ENCODE data around the gene ATXN2. TPM values are rescaled to one million over a fixed set of nuclear protein-coding genes. Genes with fewer than 3 reads are reported as not detected.

The ATXN2 gene
- total and polyA plus RNA-seq, 7 experiments from 2014 or later, result 23.9 to 71.9 (median 44.0) TPM

DNA sequence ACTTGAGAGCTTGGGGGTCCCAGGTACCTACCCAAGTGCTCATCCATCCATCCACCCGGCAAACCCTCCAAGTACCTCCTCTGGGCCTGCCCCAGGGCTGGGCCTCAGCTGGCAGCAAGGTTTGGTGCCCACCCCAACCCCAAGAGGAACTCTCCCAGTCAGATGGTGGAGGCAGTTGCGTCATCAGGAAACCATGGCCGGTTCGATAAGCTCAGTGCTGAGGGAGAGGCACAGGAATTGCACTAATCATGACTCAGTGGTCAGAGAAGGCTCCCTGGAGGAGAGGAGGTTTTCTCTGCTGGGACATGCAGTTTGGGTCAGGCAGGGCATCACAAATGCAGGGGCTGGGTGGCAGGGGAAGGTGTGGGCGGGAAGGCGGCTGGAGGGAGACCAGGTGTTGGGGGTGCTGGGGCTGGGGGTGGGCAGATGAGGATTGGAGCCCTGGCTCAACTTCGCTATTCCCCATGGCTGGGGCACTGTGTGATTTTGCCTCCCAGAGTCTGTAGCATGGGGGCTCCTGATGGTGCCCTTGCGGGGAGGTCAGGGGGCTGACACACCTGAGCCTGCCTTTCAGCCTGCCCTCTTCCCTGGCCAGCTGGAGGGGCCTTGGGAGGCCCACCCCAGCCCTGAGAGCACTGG lies 161.2 kb downstream of the ATXN2 start:
- Histone ChIP-seq H3K27me3 (ENCODE audit: control insufficient read depth in 2 of 2, insufficient read depth in 2 of 2, low read length in 2 of 2) (no peaks in the 10 kb centered on the region), H3K4me1 (ENCODE audit: control insufficient read depth in 2 of 2, insufficient read depth in 2 of 2, low read length in 2 of 2) (peaks cover 58 to 74% of the 10 kb centered on the region in 2 donors), H3K4me3 (ENCODE audit: low read length) (no peak overlapping the region), H3K36me3 (ENCODE audit: control insufficient read depth in 2 of 3, insufficient read depth in 3 of 3, low read length in 3 of 3) (peaks cover 0 to 20% (median 0%) of the 10 kb centered on the region in 3 experiments), H3K9me3 (ENCODE audit: control insufficient read depth in 2 of 3, low read length in 3 of 3) (no peaks in the 10 kb centered on the region), H3K27ac (ENCODE audit: low read depth, low read length) (peak overlapping the region; percentile 94)
- CTCF ChIA-PET, result interaction anchor here (0.6 to 1.8 kb wide), 8 partner anchors 9 to 51 kb away, joined by 3 to 9 read pairs (median 4); no protein-coding TSS in a partner anchor
- POLR2A ChIA-PET, result interaction anchor here (1.0 to 7.9 kb wide), 7 partner anchors 8 to 41 kb away, joined by 3 to 71 read pairs (median 5); no protein-coding TSS in a partner anchor
- peak overlapping the region; percentile 97 to 99 (median 99) for H3K27ac Mint-ChIP-seq
- DNase-seq (no peak), ATAC-seq (peak; percentile 15)
- peaks cover 68 to 98% (median 92%) of the 10 kb centered on the region in 7 donors for H3K4me1 Mint-ChIP-seq
- peak overlapping the region; percentile 23 to 87 (median 54) for H3K4me3 Mint-ChIP-seq
- peaks cover 0 to 2% (median 0%) of the 10 kb centered on the region in 11 donors for H3K9me3 Mint-ChIP-seq
- H3K27me3 Mint-ChIP-seq, result no peaks in the 10 kb centered on the region
- H3K36me3 Mint-ChIP-seq, result peaks cover 0 to 28% (median 0%) of the 10 kb centered on the region in 5 donors
- intact Hi-C loops (cut with micrococcal nuclease), result no loop called here

DNA sequence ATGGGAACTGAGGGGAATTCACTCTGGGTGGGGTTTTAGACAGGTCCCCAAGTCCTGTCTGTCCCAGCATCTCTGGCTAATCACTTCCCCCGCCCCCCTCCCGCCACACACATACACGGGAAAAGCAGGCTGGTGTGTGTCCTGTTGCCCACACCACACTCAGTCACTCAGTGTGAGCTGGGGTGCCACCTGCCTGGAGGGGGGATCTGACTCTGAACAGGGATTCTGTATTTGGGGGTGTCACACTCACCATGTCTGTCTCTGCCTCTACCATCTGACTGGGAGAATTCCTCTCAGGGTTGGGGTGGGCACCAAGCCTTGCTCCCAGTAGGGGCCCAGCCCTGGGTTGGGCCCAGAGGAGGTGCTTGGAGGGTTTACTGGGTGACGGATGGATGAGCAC lies 162.3 kb downstream of the ATXN2 start:
- H3K27me3 ChIP-seq (ENCODE audit: control insufficient read depth in 2 of 2, insufficient read depth in 2 of 2, low read length in 2 of 2), result no peaks in the 10 kb centered on the region
- Mint-ChIP-seq H3K4me1 (peaks cover 75 to 98% (median 92%) of the 10 kb centered on the region in 7 donors), H3K27ac (peak overlapping the region; percentile 97 to 99 (median 99)), H3K4me3 (peak overlapping the region; percentile 17 to 88 (median 64)), H3K36me3 (peaks cover 0 to 31% (median 0%) of the 10 kb centered on the region in 5 donors), H3K27me3 (no peaks in the 10 kb centered on the region), H3K9me3 (no peaks in the 10 kb centered on the region)
- H3K27ac ChIP-seq (ENCODE audit: low read depth, low read length), result peak overlapping the region; percentile 94
- H3K9me3 ChIP-seq (ENCODE audit: control insufficient read depth in 2 of 3, low read length in 3 of 3), result no peaks in the 10 kb centered on the region
- ChIA-PET CTCF (interaction anchor here (4.4 kb wide), 1 partner anchor 14 kb away, joined by 32 read pairs; no protein-coding TSS in a partner anchor), POLR2A (interaction anchor here (0.6 to 7.9 kb wide), 3 partner anchors 10 to 26 kb away, joined by 3 to 71 read pairs (median 3); no protein-coding TSS in a partner anchor)
- no peak overlapping the region for H3K4me3 ChIP-seq (ENCODE audit: low read length)
- peaks cover 64 to 79% of the 10 kb centered on the region in 2 donors for H3K4me1 ChIP-seq (ENCODE audit: control insufficient read depth in 2 of 2, insufficient read depth in 2 of 2, low read length in 2 of 2)
- intact Hi-C loops (cut with micrococcal nuclease), result no loop called here
- peaks cover 0 to 9% (median 0%) of the 10 kb centered on the region in 3 experiments for H3K36me3 ChIP-seq (ENCODE audit: control insufficient read depth in 2 of 3, insufficient read depth in 3 of 3, low read length in 3 of 3)
- ATAC-seq (no peak), DNase-seq (no peak)

DNA sequence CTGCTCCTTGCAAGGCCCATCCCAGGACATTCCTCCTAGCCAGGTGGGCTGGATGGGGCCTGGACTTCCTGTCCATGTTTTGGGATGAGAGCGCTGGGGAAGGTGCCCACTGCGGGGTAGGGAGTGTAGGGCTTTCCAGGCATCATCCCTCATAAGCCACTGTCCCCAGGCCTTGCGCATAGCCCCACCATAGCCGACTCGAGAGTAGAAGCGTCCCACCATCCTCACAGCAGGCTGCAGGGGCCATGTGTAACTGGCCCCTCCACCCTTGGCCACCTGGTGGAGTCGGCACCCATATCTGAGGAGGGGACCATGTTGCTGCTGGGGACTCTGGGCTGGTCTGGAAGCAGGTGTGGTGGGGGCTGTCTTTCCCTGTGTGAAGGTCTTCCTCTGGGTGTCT lies 162.8 kb downstream of the ATXN2 start:
- H3K36me3 Mint-ChIP-seq, result peaks cover 0 to 34% (median 0%) of the 10 kb centered on the region in 5 donors
- Histone ChIP-seq H3K4me1 (ENCODE audit: control insufficient read depth in 2 of 2, insufficient read depth in 2 of 2, low read length in 2 of 2) (peaks cover 69 to 79% of the 10 kb centered on the region in 2 donors), H3K4me3 (ENCODE audit: low read length) (peak overlapping the region; percentile 56), H3K27ac (ENCODE audit: low read depth, low read length) (peak overlapping the region; percentile 94), H3K9me3 (ENCODE audit: control insufficient read depth in 2 of 3, low read length in 3 of 3) (no peaks in the 10 kb centered on the region), H3K36me3 (ENCODE audit: control insufficient read depth in 2 of 3, insufficient read depth in 3 of 3, low read length in 3 of 3) (peaks cover 0 to 6% (median 0%) of the 10 kb centered on the region in 3 experiments), H3K27me3 (ENCODE audit: control insufficient read depth in 2 of 2, insufficient read depth in 2 of 2, low read length in 2 of 2) (no peaks in the 10 kb centered on the region)
- H3K9me3 Mint-ChIP-seq, result no peaks in the 10 kb centered on the region
- no peak for DNase-seq
- ChIA-PET POLR2A (interaction anchor here (0.5 to 7.9 kb wide), 7 partner anchors 9 to 106 kb away, joined by 3 to 71 read pairs (median 14); partner anchors contain the start of gene SH2B3), CTCF (interaction anchor here (2.2 to 4.4 kb wide), 3 partner anchors 9 to 40 kb away, joined by 10 to 32 read pairs (median 14); no protein-coding TSS in a partner anchor)
- peak overlapping the region; percentile 97 to 99 (median 99) for H3K27ac Mint-ChIP-seq
- intact Hi-C loops (cut with micrococcal nuclease), result no loop called here
- peaks cover 80 to 98% (median 92%) of the 10 kb centered on the region in 7 donors for H3K4me1 Mint-ChIP-seq
- no peak for ATAC-seq
- no peaks in the 10 kb centered on the region for H3K27me3 Mint-ChIP-seq
- peak overlapping the region; percentile 17 to 88 (median 68) for H3K4me3 Mint-ChIP-seq

DNA sequence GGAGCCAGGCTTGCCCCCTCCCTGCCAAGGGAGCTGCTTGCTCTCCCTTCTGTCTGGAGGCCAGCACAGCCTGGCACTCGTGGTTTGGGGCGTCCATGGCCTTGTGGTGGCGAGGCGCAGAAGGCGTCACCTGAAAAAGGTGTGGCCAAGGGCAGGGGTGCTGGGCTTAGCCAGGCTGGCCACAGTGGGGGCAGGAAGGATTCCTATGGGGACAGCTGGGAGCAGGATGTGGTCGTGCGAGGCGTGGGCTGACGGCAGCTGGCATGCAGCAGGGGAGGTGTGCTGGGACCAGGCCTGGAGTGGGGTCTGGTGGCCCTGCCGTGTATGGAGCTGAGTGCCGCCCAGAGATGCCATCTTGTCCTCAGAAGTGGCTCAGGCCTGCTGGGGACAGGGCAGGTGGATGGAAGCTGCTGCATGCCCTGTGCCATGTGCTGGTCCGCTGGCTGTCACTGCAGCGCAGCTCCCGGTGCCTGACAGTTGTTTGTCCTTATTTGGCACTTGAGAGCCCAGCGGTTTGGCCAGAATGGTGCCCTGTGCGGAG lies 163.4 kb downstream of the ATXN2 start:
- Mint-ChIP-seq H3K9me3 (no peaks in the 10 kb centered on the region), H3K4me3 (peak overlapping the region; percentile 56 to 88 (median 84)), H3K36me3 (peaks cover 0 to 34% (median 0%) of the 10 kb centered on the region in 5 donors), H3K4me1 (peaks cover 81 to 98% (median 91%) of the 10 kb centered on the region in 7 donors), H3K27ac (peak overlapping the region; percentile 97 to 99 (median 99)), H3K27me3 (no peaks in the 10 kb centered on the region)
- H3K27ac ChIP-seq (ENCODE audit: low read depth, low read length), result peak overlapping the region; percentile 94
- intact Hi-C loops (cut with micrococcal nuclease), result loop anchor here (1.0 to 2.0 kb wide), 4 partner anchors 9 to 30 kb away; partner anchors contain the start of gene SH2B3 (in 2 of the 2)
- no peaks in the 10 kb centered on the region for H3K9me3 ChIP-seq (ENCODE audit: control insufficient read depth in 2 of 3, low read length in 3 of 3)
- POLR2A ChIA-PET, result interaction anchor here (0.5 to 7.9 kb wide), 8 partner anchors 9 to 385 kb away, joined by 3 to 71 read pairs (median 14); partner anchors contain the start of gene SH2B3
- peaks cover 75 to 80% of the 10 kb centered on the region in 2 donors for H3K4me1 ChIP-seq (ENCODE audit: control insufficient read depth in 2 of 2, insufficient read depth in 2 of 2, low read length in 2 of 2)
- no peaks in the 10 kb centered on the region for H3K27me3 ChIP-seq (ENCODE audit: control insufficient read depth in 2 of 2, insufficient read depth in 2 of 2, low read length in 2 of 2)
- DNase-seq (peak in 1 of 9 donors; percentile 32), ATAC-seq (no peak)
- CTCF ChIA-PET, result interaction anchor here (1.3 to 4.4 kb wide), 5 partner anchors 10 to 39 kb away, joined by 4 to 32 read pairs (median 10); no protein-coding TSS in a partner anchor
- H3K4me3 ChIP-seq (ENCODE audit: low read length), result peak overlapping the region; percentile 56
- H3K36me3 ChIP-seq (ENCODE audit: control insufficient read depth in 2 of 3, insufficient read depth in 3 of 3, low read length in 3 of 3), result peaks cover 0 to 4% (median 0%) of the 10 kb centered on the region in 3 experiments

DNA sequence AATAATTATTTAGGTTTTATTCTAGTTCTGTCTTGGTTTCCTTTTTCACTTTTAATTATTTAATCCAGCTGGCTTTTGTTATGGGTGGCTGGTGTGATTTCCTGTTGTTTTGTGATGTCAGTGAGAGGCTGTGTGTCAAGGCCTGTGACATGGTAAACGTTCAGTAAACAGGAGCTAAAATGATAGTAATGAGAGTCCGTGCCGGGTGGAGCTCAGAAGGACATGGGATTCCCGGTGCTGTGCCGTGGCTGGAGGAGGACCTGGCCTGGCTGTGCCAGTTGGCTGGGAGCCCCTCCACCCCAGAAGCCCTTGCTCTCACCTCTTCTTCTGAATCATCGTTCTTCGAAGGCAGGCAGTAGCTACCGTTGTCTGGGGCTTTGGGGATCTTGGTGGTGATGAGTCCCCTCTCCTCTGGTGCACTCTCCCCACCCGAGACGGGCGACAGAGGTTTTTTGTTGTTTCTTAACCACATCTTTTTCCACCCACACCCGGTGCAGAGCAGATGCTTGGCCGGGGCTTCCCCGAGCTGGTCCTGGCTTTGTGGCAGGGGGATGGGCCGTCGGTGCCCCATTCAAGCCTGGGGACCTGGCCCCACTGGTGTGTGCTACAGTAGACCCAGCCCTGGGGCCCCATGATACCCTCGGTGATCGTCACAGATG lies 164.3 kb downstream of the ATXN2 start:
- H3K4me1 ChIP-seq (ENCODE audit: control insufficient read depth in 2 of 2, insufficient read depth in 2 of 2, low read length in 2 of 2), result peaks cover 84% of the 10 kb centered on the region in 2 donors
- H3K27me3 Mint-ChIP-seq, result no peaks in the 10 kb centered on the region
- H3K27ac ChIP-seq (ENCODE audit: low read depth, low read length), result peak overlapping the region; percentile 94
- intact Hi-C loops (cut with micrococcal nuclease), result loop anchor here (1.0 to 5.0 kb wide), 6 partner anchors 9 to 577 kb away; partner anchors contain the start of genes SH2B3 (in 2 of the 2), ERP29 (in 1 of the 2) and TMEM116 (in 1 of the 2)
- H3K36me3 ChIP-seq (ENCODE audit: control insufficient read depth in 2 of 3, insufficient read depth in 3 of 3, low read length in 3 of 3), result no peaks in the 10 kb centered on the region
- peaks cover 0 to 32% (median 0%) of the 10 kb centered on the region in 5 donors for H3K36me3 Mint-ChIP-seq
- peak overlapping the region; percentile 68 to 88 (median 85) for H3K4me3 Mint-ChIP-seq
- H3K9me3 Mint-ChIP-seq, result no peaks in the 10 kb centered on the region
- DNase-seq (peak; percentile 62 to 94 (median 83)), ATAC-seq (peak; percentile 83)
- POLR2A ChIA-PET, result interaction anchor here (0.6 to 7.9 kb wide), 13 partner anchors 8 to 406 kb away, joined by 3 to 71 read pairs (median 4); partner anchors contain the start of genes ACAD10, BRAP and SH2B3
- H3K27me3 ChIP-seq (ENCODE audit: control insufficient read depth in 2 of 2, insufficient read depth in 2 of 2, low read length in 2 of 2), result no peaks in the 10 kb centered on the region
- H3K4me3 ChIP-seq (ENCODE audit: low read length), result peak overlapping the region; percentile 56
- no peaks in the 10 kb centered on the region for H3K9me3 ChIP-seq (ENCODE audit: control insufficient read depth in 2 of 3, low read length in 3 of 3)
- H3K27ac Mint-ChIP-seq, result peak overlapping the region; percentile 97 to 99 (median 99)
- CTCF ChIA-PET, result interaction anchor here (0.7 to 4.4 kb wide), 10 partner anchors 9 to 38 kb away, joined by 3 to 32 read pairs (median 8); no protein-coding TSS in a partner anchor
- peaks cover 79 to 96% (median 91%) of the 10 kb centered on the region in 7 donors for H3K4me1 Mint-ChIP-seq
